H1 (cell line): ENCODE results near the gene IQUB.

Experiments
- ASH2L ChIP-seq: fragments of 200-600, 300-600 bp; sonication (generic); IDR thresholded peaks from one replicate; pipeline ENCODE4 v1.7.1; 2017; ENCODE audit warnings: low read length
- CTCF ChIP-seq, 3 experiments: IDR thresholded peaks; 1 replicate in 2 of 3; 2 replicates in 1 of 3; pipeline versions ENCODE4 v1.5.1 to v1.6.1; 2011; ENCODE audit warnings: low read length in 3 of 3, mild to moderate bottlenecking in 3 of 3, inconsistent platforms in 2 of 3, low read depth in 1 of 3, moderate library complexity in 1 of 3; ENCODE audit not compliant: insufficient read depth in 1 of 3; ENCODE audit errors: control extremely low read depth in 1 of 3
- GABPA ChIP-seq: IDR thresholded peaks from 2 replicates; pipeline ENCODE4 v1.6.1; 2011; ENCODE audit warnings: mild to moderate bottlenecking, low read length, moderate library complexity, borderline replicate concordance; ENCODE audit not compliant: insufficient read depth
- HDAC2 ChIP-seq, 2 experiments: fragments of 300-600 bp in 1 of 2; sonication (generic) in 1 of 2; IDR thresholded peaks; 2 replicates each; pipeline ENCODE4 v1.6.1; 2011 to 2012; ENCODE audit warnings: low read depth in 2 of 2, low read length in 2 of 2, mild to moderate bottlenecking in 2 of 2, moderate library complexity in 2 of 2, borderline replicate concordance in 1 of 2, inconsistent platforms in 1 of 2
- MAX ChIP-seq: IDR thresholded peaks from 2 replicates; pipeline ENCODE4 v1.6.1; 2012; ENCODE audit warnings: inconsistent platforms
- POLR2A ChIP-seq, 2 experiments: IDR thresholded peaks; 1 replicate in 1 of 2; 2 replicates in 1 of 2; pipeline ENCODE4 v1.6.1; 2011; ENCODE audit warnings: low read depth in 2 of 2, low read length in 2 of 2, mild to moderate bottlenecking in 2 of 2; ENCODE audit errors: control extremely low read depth in 1 of 2
- ZNF274 ChIP-seq: IDR thresholded peaks from 2 replicates; pipeline ENCODE4 v1.7.0; 2012; ENCODE audit warnings: low read length, borderline replicate concordance; ENCODE audit errors: extremely low read depth

GRCh38 chr7:123431075-123431614 is 103.2 kb downstream of the IQUB start:
- TF ChIP-seq HDAC2 (IDR thresholded peaks at IDR 0.05; ENCODE audit: borderline replicate concordance in 1 of 2, low read depth in 2 of 2, low read length in 2 of 2) (no peak), ASH2L (no peak), POLR2A (IDR thresholded peaks at IDR 0.05; ENCODE audit: control extremely low read depth in 1 of 2, low read depth in 2 of 2, low read length in 2 of 2) (peak; percentile 73 to 98), GABPA (no peak), MAX (no peak), ZNF274 (no peak), CTCF (IDR thresholded peaks at IDR 0.05; ENCODE audit: control extremely low read depth in 1 of 3, insufficient read depth in 1 of 3, low read depth in 1 of 3, low read length in 3 of 3) (no peak)
